A673 (cell line): Measurements from ENCODE around the gene LRRC72. TPM values are rescaled to one million over a fixed set of nuclear protein-coding genes. Genes with fewer than 3 reads are reported as not detected.

Experiments used
- BruUV-seq: library from RNA; stranded (reverse); fragments of 400-500 nt; replicated peaks from 2 replicates; lab custom pipeline; 2021; lab: Mats Ljungman, UMichigan
- CTCF ChIA-PET: fragments of 300-600 bp; sonication (Branson Sonifier 250); formaldehyde crosslinking; loops from one replicate; lab custom pipeline; 2022; ENCODE audit warnings: antibody characterized with exemption; lab: Charles Lee
- POLR2A ChIA-PET: fragments of 300-600 bp; sonication (Branson Sonifier 250); formaldehyde crosslinking; loops from one replicate; lab custom pipeline; 2022; ENCODE audit warnings: antibody characterized with exemption; ENCODE audit not compliant: low non-redundant PET; lab: Charles Lee
- DNase-seq: peaks from one replicate; pipeline ENCODE4 v3.0.0-alpha.2; 2015; ENCODE audit warnings: low spot score
- H3K27ac ChIP-seq: fragments of 200-600 bp; sonication (generic); 2 replicates; pipeline ENCODE4 v1.5.1; 2016; ENCODE audit warnings: mixed run types, low read depth, mild to moderate bottlenecking, mixed read lengths, antibody characterized with exemption, low read length; ENCODE audit not compliant: poor library complexity, severe bottlenecking
- H3K27me3 ChIP-seq: fragments of 200-600 bp; sonication (generic); replicated peaks from 2 replicates; pipeline ENCODE4 v1.6.1; 2017; ENCODE audit warnings: mixed run types, low read depth, mild to moderate bottlenecking, mixed read lengths, antibody characterized with exemption, low read length; ENCODE audit not compliant: insufficient read depth, poor library complexity
- H3K36me3 ChIP-seq: fragments of 200-600 bp; sonication (generic); 2 replicates; pipeline ENCODE4 v1.6.1; 2016; ENCODE audit warnings: mixed run types, mild to moderate bottlenecking, mixed read lengths, antibody characterized with exemption, low read length; ENCODE audit not compliant: insufficient read depth, poor library complexity, severe bottlenecking
- H3K4me1 ChIP-seq: fragments of 200-600 bp; sonication (generic); 2 replicates; pipeline ENCODE4 v1.6.1; 2017; ENCODE audit warnings: mixed run types, mild to moderate bottlenecking, mixed read lengths, antibody characterized with exemption, low read length; ENCODE audit not compliant: insufficient read depth, poor library complexity, severe bottlenecking
- H3K4me3 ChIP-seq: fragments of 200-600 bp; sonication (generic); 2 replicates; pipeline ENCODE4 v1.5.1; 2016; ENCODE audit warnings: low read depth, mixed run types, mild to moderate bottlenecking, mixed read lengths, low read length; ENCODE audit not compliant: poor library complexity, severe bottlenecking
- H3K9me3 ChIP-seq: fragments of 200-600 bp; sonication (generic); 2 replicates; pipeline ENCODE4 v1.6.1; 2016; ENCODE audit warnings: mixed run types, low read depth, mild to moderate bottlenecking, mixed read lengths, antibody characterized with exemption, low read length; ENCODE audit not compliant: poor library complexity, severe bottlenecking
- EZH2 ChIP-seq: fragments of 200-600 bp; sonication (generic); IDR thresholded peaks from 2 replicates; pipeline ENCODE4 v1.6.1; 2017; ENCODE audit warnings: borderline replicate concordance, low read depth, mild to moderate bottlenecking, mixed read lengths, antibody characterized with exemption, low read length; ENCODE audit not compliant: poor library complexity, severe bottlenecking
- intact Hi-C: fragments of 100-400 bp; cut with micrococcal nuclease; formaldehyde crosslinking; loops from one replicate; pipeline ENCODE4 v1.10.0; 2022; ENCODE audit not compliant: unreplicated experiment
- total RNA-seq: library from RNA; stranded (reverse); gene quantifications from 2 replicates; pipeline ENCODE4 v1.2.3, GENCODE V29; 2021
- TF ChIP-seq, protein P1 (sequence below): fragments of 300-800, 200-600 bp; sonication (generic); conservative IDR thresholded peaks from 2 replicates; pipeline ENCODE4 v1.5.1; 2017; ENCODE audit warnings: low read depth, mild to moderate bottlenecking, antibody characterized with exemption, low read length, moderate library complexity, mixed read lengths

LRRC72 gene
- total RNA-seq, 1 experiment from 2014 or later = not detected

DNA sequence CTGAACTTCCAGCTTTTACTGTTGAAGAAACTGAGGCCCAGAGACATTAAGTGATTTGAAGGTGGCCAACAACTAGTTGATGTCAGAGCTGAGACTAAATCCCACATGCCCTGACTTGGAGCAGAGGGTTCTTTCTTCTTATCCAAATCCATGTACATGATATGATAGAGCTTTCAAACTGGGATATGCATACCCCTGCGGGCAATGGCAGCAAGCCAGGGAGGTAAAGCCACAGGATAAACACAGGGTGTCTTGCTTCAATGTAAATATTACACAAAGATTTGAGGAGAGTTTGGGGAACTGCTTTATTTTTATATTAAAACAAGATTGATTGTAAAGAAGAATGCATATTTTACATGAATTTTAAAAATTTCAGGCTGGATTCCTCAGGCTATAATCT is 2.3 kb upstream of the LRRC72 start:
- no peak for DNase-seq
- Histone ChIP-seq H3K36me3 (no peaks in the 10 kb centered on the region), H3K27ac (no peak overlapping the region), H3K27me3 (peaks cover 14% of the 10 kb centered on the region), H3K4me1 (no peaks in the 10 kb centered on the region), H3K4me3 (no peak overlapping the region), H3K9me3 (peaks cover 3% of the 10 kb centered on the region)
- intact Hi-C loops = no loop called here
- TF ChIP-seq EZH2 = no peak
- CTCF ChIA-PET = no interaction called here
- no TSS peak for BruUV-seq
- POLR2A ChIA-PET = no interaction called here

DNA sequence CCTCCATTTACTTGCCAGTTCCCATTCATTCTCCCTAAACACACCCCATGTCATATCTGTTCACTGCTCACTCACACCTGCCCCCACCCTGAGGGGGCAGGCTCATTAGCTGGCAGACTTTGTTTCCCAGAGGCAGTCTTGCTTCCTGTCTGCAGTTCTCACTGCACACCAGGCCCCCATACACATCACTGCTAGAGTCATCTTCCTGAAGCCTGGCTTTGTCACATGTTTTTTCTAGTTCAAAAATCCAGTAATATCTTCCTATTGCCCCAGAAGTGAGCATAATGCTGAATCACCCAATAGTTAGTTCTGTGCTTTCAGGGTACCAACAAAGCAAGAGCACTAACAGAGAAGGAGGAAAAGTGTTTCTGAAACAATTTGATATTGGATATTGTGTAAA is 1.9 kb downstream of the LRRC72 start:
- intact Hi-C loops = no loop called here
- CTCF ChIA-PET = no interaction called here
- DNase-seq = no peak
- Histone ChIP-seq H3K36me3 (no peaks in the 10 kb centered on the region), H3K27me3 (no peaks in the 10 kb centered on the region), H3K27ac (no peak overlapping the region), H3K4me1 (no peaks in the 10 kb centered on the region), H3K9me3 (no peaks in the 10 kb centered on the region), H3K4me3 (no peak overlapping the region)
- POLR2A ChIA-PET = no interaction called here
- no TSS peak for BruUV-seq
- TF ChIP-seq, protein P1, sequence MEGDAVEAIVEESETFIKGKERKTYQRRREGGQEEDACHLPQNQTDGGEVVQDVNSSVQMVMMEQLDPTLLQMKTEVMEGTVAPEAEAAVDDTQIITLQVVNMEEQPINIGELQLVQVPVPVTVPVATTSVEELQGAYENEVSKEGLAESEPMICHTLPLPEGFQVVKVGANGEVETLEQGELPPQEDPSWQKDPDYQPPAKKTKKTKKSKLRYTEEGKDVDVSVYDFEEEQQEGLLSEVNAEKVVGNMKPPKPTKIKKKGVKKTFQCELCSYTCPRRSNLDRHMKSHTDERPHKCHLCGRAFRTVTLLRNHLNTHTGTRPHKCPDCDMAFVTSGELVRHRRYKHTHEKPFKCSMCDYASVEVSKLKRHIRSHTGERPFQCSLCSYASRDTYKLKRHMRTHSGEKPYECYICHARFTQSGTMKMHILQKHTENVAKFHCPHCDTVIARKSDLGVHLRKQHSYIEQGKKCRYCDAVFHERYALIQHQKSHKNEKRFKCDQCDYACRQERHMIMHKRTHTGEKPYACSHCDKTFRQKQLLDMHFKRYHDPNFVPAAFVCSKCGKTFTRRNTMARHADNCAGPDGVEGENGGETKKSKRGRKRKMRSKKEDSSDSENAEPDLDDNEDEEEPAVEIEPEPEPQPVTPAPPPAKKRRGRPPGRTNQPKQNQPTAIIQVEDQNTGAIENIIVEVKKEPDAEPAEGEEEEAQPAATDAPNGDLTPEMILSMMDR = no peak
- TF ChIP-seq EZH2 = no peak

DNA sequence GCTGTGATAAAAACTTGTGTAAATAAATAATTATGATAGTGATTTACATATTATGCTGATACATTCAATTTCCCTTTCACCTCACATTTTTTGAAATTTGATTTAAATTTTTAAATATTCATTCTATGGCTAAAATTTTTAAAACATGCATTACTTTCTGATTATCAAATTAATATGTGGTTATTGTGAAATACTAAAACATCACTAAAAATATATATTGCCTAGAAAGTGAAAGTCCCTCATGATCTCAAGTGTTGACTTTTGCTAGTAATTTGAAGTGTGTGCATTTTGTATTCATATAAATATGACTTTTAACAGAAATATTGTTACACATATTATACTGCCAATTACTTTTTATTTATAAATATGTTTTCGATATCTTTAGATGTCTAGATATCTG is 3.1 kb downstream of the LRRC72 start:
- H3K27me3 ChIP-seq = no peaks in the 10 kb centered on the region

DNA sequence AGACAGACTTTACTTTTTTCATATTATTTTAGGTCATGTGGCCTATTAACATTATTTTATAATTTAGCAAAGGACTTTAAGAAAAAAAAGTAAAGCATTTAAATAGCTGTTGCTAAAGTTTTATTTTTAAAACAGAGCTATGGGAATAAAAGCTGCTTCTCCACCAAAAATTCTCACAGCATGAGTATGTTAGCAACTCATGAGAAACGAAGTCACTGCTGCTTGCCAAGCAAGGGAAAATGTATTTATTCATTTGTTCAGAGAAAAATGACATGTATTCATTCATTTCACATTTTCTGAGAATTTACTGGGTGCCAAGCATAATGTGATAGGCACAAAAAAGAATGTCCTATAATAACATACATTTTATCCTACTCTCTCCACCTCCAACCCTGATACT is 5.1 kb downstream of the LRRC72 start:
- intact Hi-C loops = no loop called here
- Histone ChIP-seq H3K36me3 (no peaks in the 10 kb centered on the region), H3K4me1 (no peaks in the 10 kb centered on the region), H3K9me3 (no peaks in the 10 kb centered on the region), H3K27ac (no peak overlapping the region), H3K4me3 (no peak overlapping the region), H3K27me3 (no peaks in the 10 kb centered on the region)
- ChIA-PET CTCF (no interaction called here), POLR2A (no interaction called here)
- TF ChIP-seq, protein P1 = no peak
- TF ChIP-seq EZH2 = no peak
- no peak for DNase-seq
- no TSS peak for BruUV-seq

More for the DNA sequence above, 3.1 kb downstream of the LRRC72 start:
- Histone ChIP-seq H3K4me3 (no peak overlapping the region), H3K36me3 (no peaks in the 10 kb centered on the region), H3K27ac (no peak overlapping the region), H3K4me1 (no peaks in the 10 kb centered on the region), H3K9me3 (no peaks in the 10 kb centered on the region)
- ChIA-PET CTCF (no interaction called here), POLR2A (no interaction called here)
- no TSS peak for BruUV-seq
- intact Hi-C loops = no loop called here
- DNase-seq = no peak
- TF ChIP-seq EZH2 = no peak
- TF ChIP-seq, protein P1 = no peak
